HG03064 (cell line): ENCODE data around the gene GINS1.

Experiments
- ATAC-seq: cut with Tn5 transposase; IDR thresholded peaks from one replicate; pipeline ENCODE4 v1.9.1; 2021; ENCODE audit warnings: low read depth; ENCODE audit not compliant: unreplicated experiment

Gene GINS1

DNA sequence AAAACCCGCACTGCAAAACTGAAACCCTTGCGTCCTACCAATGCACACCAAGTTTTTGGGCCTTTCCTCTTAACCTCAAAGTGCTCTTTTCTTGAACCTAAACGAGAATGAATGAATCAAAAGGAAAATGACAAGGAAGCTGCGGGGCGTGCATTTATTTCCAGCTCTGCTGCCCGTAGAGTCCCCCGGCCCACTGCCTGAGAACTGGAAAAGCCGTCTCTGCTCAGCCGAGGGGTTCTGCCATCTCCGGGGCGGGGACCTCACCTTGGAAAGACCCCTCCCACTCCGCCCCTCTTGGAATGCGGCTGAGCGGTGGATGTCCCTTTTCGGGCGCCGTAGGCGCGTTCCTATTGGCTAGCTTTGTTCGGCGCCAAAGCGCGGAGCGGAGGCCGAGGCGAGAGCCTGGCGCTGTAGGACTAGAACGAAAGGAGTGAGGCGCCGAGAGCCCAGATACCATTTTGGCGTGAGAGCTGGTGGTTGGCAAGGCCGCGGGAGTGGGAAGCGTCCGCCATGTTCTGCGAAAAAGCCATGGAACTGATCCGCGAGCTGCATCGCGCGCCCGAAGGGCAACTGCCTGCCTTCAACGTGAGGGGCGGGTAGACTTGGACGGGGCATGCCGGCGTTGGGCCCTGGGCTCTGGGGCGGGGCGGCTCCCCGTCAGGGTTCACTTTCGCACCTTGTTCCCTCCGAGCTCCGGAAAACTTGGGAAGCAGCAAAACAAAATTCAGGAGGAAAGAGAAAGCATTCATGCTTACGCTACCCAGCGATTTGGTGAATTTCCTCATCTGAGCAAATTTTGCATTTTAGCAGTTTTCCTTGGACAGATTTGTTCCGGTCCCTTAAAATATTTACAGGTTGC, at the start of gene GINS1:
GINS1 (plus strand) TSS at position 363 of the 859 bp plus-strand sequence; CDS start at position 511, 148 bp downstream.
- peak; percentile 62 for ATAC-seq

- no peak for ATAC-seq
Measured at GRCh38 chr20:25360631-25361286, 46.7 kb upstream of the GINS1 start.

GRCh38 chr20:25361287-25361683, 46.2 kb upstream of the GINS1 start:
- no peak for ATAC-seq

- no peak for ATAC-seq
Measured at GRCh38 chr20:25364180-25364788, 43.2 kb upstream of the GINS1 start.

GRCh38 chr20:25364879-25365699, 42.4 kb upstream of the GINS1 start:
- no peak for ATAC-seq

DNA sequence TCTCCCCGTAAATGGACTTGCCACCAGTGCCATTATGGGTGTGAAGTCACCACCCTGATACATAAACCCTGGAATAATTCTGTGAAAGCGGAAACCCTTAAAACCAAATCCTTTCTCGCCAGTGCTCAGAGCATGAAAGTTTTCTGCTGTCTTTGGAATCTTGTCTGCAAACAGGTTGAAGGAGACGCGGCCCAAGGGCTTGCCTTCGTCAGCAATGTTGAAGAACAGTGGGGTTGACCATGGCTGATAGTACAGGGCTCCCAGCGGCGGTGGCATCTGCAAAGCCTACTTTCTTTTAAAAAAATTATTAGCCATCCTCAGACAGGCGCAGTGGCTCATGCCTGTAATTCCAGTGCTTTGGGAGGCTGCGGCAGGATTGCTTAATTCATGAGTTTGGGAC, 38.9 kb upstream of the GINS1 start:
- ATAC-seq = no peak

DNA sequence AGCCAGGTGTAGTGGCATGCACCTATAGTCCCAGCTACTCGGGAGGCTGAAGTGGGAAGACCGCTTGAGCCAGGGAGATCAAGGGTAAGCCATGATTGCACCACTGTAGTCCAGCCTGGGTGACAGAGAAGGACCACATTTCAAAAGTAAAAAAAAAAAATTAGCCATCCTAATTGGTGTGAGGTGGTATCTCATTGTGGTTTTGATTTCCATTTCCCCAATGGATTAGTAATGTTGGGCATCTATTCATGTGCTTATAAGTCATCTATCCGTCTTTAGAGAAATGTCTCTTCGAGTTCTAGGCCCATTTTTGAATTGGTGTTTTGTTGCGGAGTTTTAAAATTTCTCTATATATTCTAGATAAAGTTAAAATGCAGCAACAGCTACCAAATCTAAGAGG, 38.5 kb upstream of the GINS1 start:
- ATAC-seq = no peak

- no peak for ATAC-seq
Measured at GRCh38 chr20:25369529-25369928, 37.9 kb upstream of the GINS1 start.

GRCh38 chr20:25369971-25370370, 37.5 kb upstream of the GINS1 start:
- ATAC-seq = no peak

GRCh38 chr20:25372584-25373336, 34.7 kb upstream of the GINS1 start:
- no peak for ATAC-seq

GRCh38 chr20:25374842-25375241, 32.6 kb upstream of the GINS1 start:
- ATAC-seq = no peak

DNA sequence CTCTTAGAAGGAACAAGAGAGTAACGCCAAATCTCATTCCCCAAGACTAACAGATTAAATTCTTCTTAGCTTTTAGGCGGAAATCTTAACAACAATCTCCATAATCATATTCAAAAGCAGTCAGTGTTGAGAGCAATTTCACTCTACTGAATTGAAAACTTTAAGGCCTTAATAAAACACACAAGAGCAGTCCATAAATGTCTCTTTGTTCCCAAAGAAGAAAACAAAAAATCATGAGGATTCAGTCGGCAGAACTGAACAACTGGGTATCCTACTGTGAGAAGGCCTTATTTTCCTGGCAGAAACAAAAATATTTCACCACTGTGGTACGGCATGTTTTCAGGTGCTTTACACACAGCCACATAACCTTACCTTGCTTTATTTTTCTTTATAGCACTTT, 31.2 kb upstream of the GINS1 start:
- no peak for ATAC-seq

DNA sequence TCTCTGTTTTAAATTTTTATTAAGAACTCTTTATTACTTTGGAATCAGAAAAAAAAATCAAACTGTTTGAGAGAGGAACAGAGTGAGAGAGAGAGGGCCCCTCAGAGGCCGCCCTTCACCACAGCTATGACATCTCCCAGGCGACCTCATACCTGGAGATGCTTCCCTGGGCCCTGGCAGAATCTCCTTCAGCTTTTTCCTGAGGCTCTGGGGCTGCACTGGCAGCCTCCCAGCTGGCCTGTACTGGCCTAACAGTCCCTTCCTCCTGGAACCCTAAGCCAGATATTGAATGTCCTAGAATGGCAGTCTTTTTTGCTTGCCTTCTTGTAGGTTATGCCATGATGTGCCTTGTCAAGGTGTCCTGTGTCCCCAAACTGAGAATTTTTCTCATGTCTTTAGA, 30.6 kb upstream of the GINS1 start:
- ATAC-seq = no peak

GRCh38 chr20:25378189-25378883, 29.1 kb upstream of the GINS1 start:
- ATAC-seq = no peak

- no peak for ATAC-seq
Measured at GRCh38 chr20:25378884-25379733, 28.4 kb upstream of the GINS1 start.

- no peak for ATAC-seq
Measured at GRCh38 chr20:25380945-25381614, 26.4 kb upstream of the GINS1 start.

GRCh38 chr20:25382704-25383370, 24.6 kb upstream of the GINS1 start:
- ATAC-seq = no peak
